ENCODE measurements around the gene SYT17. TPM values are rescaled to one million over a fixed set of nuclear protein-coding genes. Genes with fewer than 3 reads are reported as not detected.

The SYT17 gene
- total RNA-seq, 2 experiments from 2014 or later = not detected

GRCh38 chr16:19145010-19145409 lies 23.0 kb upstream of the SYT17 start:
- CTCF ChIA-PET = interaction anchor here (0.7 to 1.9 kb wide), 2 partner anchors 8 to 59 kb away, joined by 3 to 6 read pairs; no protein-coding TSS in a partner anchor
- POLR2A ChIA-PET = no interaction called here
- peaks cover 30% of the 10 kb centered on the region for H3K27me3 Mint-ChIP-seq
- no peak overlapping the region for H3K4me3 Mint-ChIP-seq
- H3K4me1 Mint-ChIP-seq = no peaks in the 10 kb centered on the region
- H3K9me3 Mint-ChIP-seq = no peaks in the 10 kb centered on the region
- H3K27ac Mint-ChIP-seq = no peak overlapping the region
- no peaks in the 10 kb centered on the region for H3K36me3 Mint-ChIP-seq (ENCODE audit: low read depth)
- DNase-seq = no peak

GRCh38 chr16:19147126-19147525 lies 20.9 kb upstream of the SYT17 start:
- H3K9me3 Mint-ChIP-seq = no peaks in the 10 kb centered on the region
- ChIA-PET CTCF (no interaction called here), POLR2A (no interaction called here)
- H3K27me3 Mint-ChIP-seq = peaks cover 26% of the 10 kb centered on the region
- no peak overlapping the region for H3K27ac Mint-ChIP-seq
- no peak overlapping the region for H3K4me3 Mint-ChIP-seq
- no peaks in the 10 kb centered on the region for H3K36me3 Mint-ChIP-seq (ENCODE audit: low read depth)
- no peak for DNase-seq
- no peaks in the 10 kb centered on the region for H3K4me1 Mint-ChIP-seq

DNA sequence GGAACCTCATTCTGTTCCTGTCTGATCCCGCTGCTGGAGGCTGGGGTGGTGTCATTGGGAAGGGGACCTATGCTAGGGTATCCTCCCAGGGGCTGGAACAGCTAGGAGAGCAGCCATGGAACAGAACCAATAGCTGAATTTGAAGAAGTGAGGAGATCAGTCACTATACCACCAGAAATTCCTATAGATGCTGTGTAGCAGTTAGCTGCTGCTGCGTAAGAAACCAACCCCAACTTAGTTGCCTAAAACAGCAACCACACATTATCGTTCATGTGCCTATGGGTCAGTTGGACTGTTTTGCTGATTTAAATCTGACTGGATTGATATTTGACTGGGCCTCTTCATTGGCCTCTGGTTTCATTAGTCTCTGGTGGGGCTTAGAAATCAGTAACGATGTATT lies 20.4 kb upstream of the SYT17 start:
- Mint-ChIP-seq H3K27me3 (peaks cover 26% of the 10 kb centered on the region), H3K27ac (no peak overlapping the region), H3K9me3 (no peaks in the 10 kb centered on the region), H3K4me1 (no peaks in the 10 kb centered on the region), H3K4me3 (no peak overlapping the region), H3K36me3 (ENCODE audit: low read depth) (no peaks in the 10 kb centered on the region)
- ChIA-PET CTCF (no interaction called here), POLR2A (no interaction called here)
- DNase-seq = no peak

- H3K36me3 Mint-ChIP-seq (ENCODE audit: low read depth) = no peaks in the 10 kb centered on the region
- H3K9me3 Mint-ChIP-seq = no peaks in the 10 kb centered on the region
- CTCF ChIA-PET = no interaction called here
Observed at GRCh38 chr16:19148189-19148588, 19.9 kb upstream of the SYT17 start.

DNA sequence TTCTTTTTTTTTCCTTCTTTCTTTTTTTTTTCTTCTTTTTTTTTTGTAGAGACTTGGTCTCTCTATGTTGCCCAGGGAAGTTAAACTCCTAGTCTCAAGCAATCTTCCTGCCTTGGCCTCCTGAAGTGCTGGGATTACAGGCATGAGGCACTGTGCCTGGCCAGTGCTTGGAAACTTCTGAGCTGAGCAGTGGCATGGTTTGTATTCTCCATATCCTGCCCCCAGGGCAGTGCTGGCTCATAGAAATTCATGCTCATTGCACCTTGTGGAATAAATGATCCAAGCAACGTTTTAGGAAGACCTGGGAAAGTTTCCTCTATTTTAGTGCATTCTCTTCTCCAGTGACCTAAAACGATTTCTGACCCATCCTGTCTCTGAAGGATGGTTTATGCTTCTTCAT lies 16.7 kb upstream of the SYT17 start:
- ChIA-PET POLR2A (interaction anchor here (0.6 kb wide), 1 partner anchor 229 kb away, joined by 3 read pairs; no protein-coding TSS in a partner anchor), CTCF (no interaction called here)
- Mint-ChIP-seq H3K27ac (no peak overlapping the region), H3K36me3 (ENCODE audit: low read depth) (no peaks in the 10 kb centered on the region), H3K9me3 (no peaks in the 10 kb centered on the region), H3K4me3 (no peak overlapping the region), H3K27me3 (peaks cover 31% of the 10 kb centered on the region), H3K4me1 (no peaks in the 10 kb centered on the region)
- no peak for DNase-seq

More at GRCh38 chr16:19148189-19148588, 19.9 kb upstream of the SYT17 start:
- no peak overlapping the region for H3K4me3 Mint-ChIP-seq
- no peak overlapping the region for H3K27ac Mint-ChIP-seq
- no peaks in the 10 kb centered on the region for H3K4me1 Mint-ChIP-seq
- peaks cover 28% of the 10 kb centered on the region for H3K27me3 Mint-ChIP-seq
- DNase-seq = no peak
- POLR2A ChIA-PET = no interaction called here

DNA sequence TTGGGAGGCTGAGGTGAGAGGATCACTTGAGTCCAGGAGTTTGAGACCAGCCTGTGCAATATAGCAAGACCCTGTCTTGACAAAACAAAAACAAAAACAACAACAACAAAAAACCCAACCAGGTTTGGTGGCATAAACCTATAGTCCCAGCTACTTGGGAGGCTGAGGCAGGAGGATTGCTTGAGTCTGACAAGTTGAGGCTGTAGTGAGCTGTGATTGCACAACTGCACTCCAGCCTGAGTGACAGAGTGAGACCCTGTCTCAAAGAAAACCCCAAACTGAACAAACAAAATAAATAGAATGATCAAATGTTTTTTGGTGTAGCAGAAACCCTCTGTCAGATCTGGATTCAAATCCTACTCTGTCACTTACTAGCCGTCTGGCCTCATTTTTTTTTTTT lies 16.0 kb upstream of the SYT17 start:
- no peak overlapping the region for H3K4me3 Mint-ChIP-seq
- H3K27me3 Mint-ChIP-seq = peaks cover 33% of the 10 kb centered on the region
- H3K9me3 Mint-ChIP-seq = no peaks in the 10 kb centered on the region
- ChIA-PET POLR2A (no interaction called here), CTCF (no interaction called here)
- no peaks in the 10 kb centered on the region for H3K36me3 Mint-ChIP-seq (ENCODE audit: low read depth)
- H3K27ac Mint-ChIP-seq = no peak overlapping the region
- DNase-seq = no peak
- no peaks in the 10 kb centered on the region for H3K4me1 Mint-ChIP-seq

- DNase-seq = no peak
- H3K27ac Mint-ChIP-seq = no peak overlapping the region
- H3K4me3 Mint-ChIP-seq = no peak overlapping the region
- H3K36me3 Mint-ChIP-seq (ENCODE audit: low read depth) = no peaks in the 10 kb centered on the region
- POLR2A ChIA-PET = no interaction called here
- H3K4me1 Mint-ChIP-seq = no peaks in the 10 kb centered on the region
- CTCF ChIA-PET = no interaction called here
- peaks cover 27% of the 10 kb centered on the region for H3K27me3 Mint-ChIP-seq
- no peaks in the 10 kb centered on the region for H3K9me3 Mint-ChIP-seq
Observed at GRCh38 chr16:19153876-19154275, 14.2 kb upstream of the SYT17 start.

- H3K27me3 Mint-ChIP-seq = peaks cover 13% of the 10 kb centered on the region
- H3K36me3 Mint-ChIP-seq (ENCODE audit: low read depth) = no peaks in the 10 kb centered on the region
- no peaks in the 10 kb centered on the region for H3K4me1 Mint-ChIP-seq
- ChIA-PET POLR2A (no interaction called here), CTCF (no interaction called here)
- no peak for DNase-seq
- H3K9me3 Mint-ChIP-seq = peaks cover 6% of the 10 kb centered on the region
- H3K4me3 Mint-ChIP-seq = no peak overlapping the region
- H3K27ac Mint-ChIP-seq = no peak overlapping the region
Observed at GRCh38 chr16:19162085-19162484, 6.0 kb upstream of the SYT17 start.

- Mint-ChIP-seq H3K9me3 (peaks cover 6% of the 10 kb centered on the region), H3K4me1 (no peaks in the 10 kb centered on the region), H3K27me3 (peaks cover 10% of the 10 kb centered on the region), H3K4me3 (no peak overlapping the region), H3K36me3 (ENCODE audit: low read depth) (no peaks in the 10 kb centered on the region), H3K27ac (no peak overlapping the region)
- ChIA-PET POLR2A (no interaction called here), CTCF (no interaction called here)
- DNase-seq = no peak
Observed at GRCh38 chr16:19163215-19163614, 4.8 kb upstream of the SYT17 start.

GRCh38 chr16:19164285-19164684 lies 3.8 kb upstream of the SYT17 start:
- ChIA-PET POLR2A (no interaction called here), CTCF (interaction anchor here (1.3 kb wide), 1 partner anchor 78 kb away, joined by 3 read pairs; no protein-coding TSS in a partner anchor)
- Mint-ChIP-seq H3K9me3 (peaks cover 6% of the 10 kb centered on the region), H3K27me3 (peaks cover 10% of the 10 kb centered on the region), H3K27ac (no peak overlapping the region), H3K36me3 (ENCODE audit: low read depth) (no peaks in the 10 kb centered on the region), H3K4me1 (no peaks in the 10 kb centered on the region), H3K4me3 (no peak overlapping the region)
- no peak for DNase-seq

DNA sequence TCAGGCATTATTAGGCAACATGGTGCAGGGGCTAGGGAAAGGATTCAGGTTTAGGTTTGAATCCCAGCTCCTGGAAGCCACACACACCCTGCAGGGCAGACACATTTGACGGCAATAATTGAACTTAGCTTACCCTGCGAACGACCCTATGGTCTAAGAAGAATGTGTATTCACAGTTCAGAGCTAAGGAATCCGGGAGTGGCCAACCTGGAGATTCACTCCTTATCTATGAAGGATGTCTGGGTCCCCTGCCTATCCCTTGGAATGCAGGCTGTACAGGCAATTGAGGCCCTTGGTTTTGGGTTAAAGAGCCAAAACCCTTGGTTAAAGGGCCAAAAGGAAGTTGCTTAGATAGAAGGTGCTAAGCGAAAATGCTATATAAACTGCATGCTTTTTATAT lies 2.9 kb upstream of the SYT17 start:
- H3K9me3 Mint-ChIP-seq = peaks cover 6% of the 10 kb centered on the region
- no peak overlapping the region for H3K4me3 Mint-ChIP-seq
- CTCF ChIA-PET = no interaction called here
- peaks cover 2% of the 10 kb centered on the region for H3K4me1 Mint-ChIP-seq
- H3K27me3 Mint-ChIP-seq = peaks cover 18% of the 10 kb centered on the region
- no peak for DNase-seq
- no peaks in the 10 kb centered on the region for H3K36me3 Mint-ChIP-seq (ENCODE audit: low read depth)
- H3K27ac Mint-ChIP-seq = no peak overlapping the region
- POLR2A ChIA-PET = no interaction called here

DNA sequence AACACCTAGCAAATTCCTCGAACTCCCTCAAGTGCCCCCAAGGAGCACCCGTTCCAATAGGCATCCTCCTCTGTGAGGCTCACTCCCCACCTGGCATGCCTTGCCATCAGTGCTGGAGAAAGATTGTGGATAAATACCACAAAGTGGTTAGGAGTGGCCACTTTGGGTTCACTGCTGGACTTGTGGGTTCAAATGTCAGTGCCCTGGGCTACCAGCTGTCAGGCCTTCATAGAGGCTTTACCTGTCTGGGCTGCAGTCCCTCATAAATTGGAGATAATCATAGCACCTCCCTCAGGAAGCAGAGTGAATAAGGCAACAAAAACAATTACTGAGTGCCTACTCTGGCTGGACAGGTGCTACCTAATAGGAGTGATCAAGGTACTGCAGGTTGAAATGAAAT lies 1.5 kb upstream of the SYT17 start:
- ChIA-PET CTCF (no interaction called here), POLR2A (no interaction called here)
- Mint-ChIP-seq H3K27me3 (peaks cover 24% of the 10 kb centered on the region), H3K4me3 (no peak overlapping the region), H3K27ac (no peak overlapping the region), H3K9me3 (peaks cover 6% of the 10 kb centered on the region), H3K4me1 (peaks cover 2% of the 10 kb centered on the region), H3K36me3 (ENCODE audit: low read depth) (no peaks in the 10 kb centered on the region)
- no peak for DNase-seq

DNA sequence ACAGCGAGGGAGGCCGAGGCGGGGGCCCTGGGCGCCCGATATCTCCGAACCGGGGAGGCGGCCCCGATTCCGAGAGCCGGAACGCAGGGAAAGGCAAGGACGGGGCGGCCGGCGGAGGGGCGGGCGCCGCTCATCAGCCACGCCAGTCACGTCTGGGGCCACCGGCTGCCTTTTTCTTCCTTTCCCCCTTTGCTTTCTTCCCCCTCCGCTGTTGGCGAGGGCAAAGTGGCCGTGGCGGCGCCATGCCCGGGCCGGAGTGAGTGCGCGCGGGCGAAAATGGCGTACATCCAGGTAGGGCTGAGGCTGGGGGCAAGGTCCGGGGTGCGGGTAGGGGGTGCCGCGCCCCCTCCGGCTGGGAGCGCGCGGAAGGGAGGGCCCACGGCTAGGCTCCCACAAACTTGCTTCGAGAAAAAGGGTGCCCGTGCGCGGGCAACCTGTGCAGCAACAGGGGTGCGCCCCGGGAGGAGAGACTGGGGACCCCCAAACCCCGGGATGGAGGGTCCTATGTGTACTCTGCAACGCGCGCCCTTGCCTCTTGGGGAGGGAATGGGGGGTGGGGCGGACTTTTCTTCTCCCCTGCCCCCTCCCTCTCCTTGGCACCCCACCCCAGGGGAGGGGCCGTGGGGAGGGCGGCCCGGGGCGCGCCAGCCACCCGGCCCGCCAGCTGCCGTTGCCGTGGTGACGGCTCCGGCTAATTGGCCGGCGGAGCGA lies 486 bp downstream of the SYT17 start:
- Mint-ChIP-seq H3K4me1 (peaks cover 2% of the 10 kb centered on the region), H3K27me3 (peaks cover 20% of the 10 kb centered on the region), H3K9me3 (peaks cover 1% of the 10 kb centered on the region), H3K27ac (no peak overlapping the region), H3K36me3 (ENCODE audit: low read depth) (no peaks in the 10 kb centered on the region), H3K4me3 (no peak overlapping the region)
- CTCF ChIA-PET = interaction anchor here (1.2 kb wide), 1 partner anchor 9 kb away, joined by 3 read pairs; no protein-coding TSS in a partner anchor
- POLR2A ChIA-PET = interaction anchor here (1.0 kb wide), 1 partner anchor 49 kb away, joined by 3 read pairs; no protein-coding TSS in a partner anchor
- no peak for DNase-seq

GRCh38 chr16:19169082-19169639 lies 1.1 kb downstream of the SYT17 start:
- Mint-ChIP-seq H3K27me3 (peaks cover 19% of the 10 kb centered on the region), H3K4me1 (peaks cover 2% of the 10 kb centered on the region), H3K9me3 (no peaks in the 10 kb centered on the region), H3K4me3 (no peak overlapping the region), H3K36me3 (ENCODE audit: low read depth) (no peaks in the 10 kb centered on the region), H3K27ac (no peak overlapping the region)
- POLR2A ChIA-PET = interaction anchor here (1.0 kb wide), 1 partner anchor 50 kb away, joined by 3 read pairs; no protein-coding TSS in a partner anchor
- CTCF ChIA-PET = interaction anchor here (1.2 kb wide), 1 partner anchor 8 kb away, joined by 3 read pairs; no protein-coding TSS in a partner anchor
- DNase-seq = no peak

All from activated CD4-positive, alpha-beta memory T cell treated with anti-CD3 and anti-CD28 coated beads, Interleukin-2, amount 10 ng/mL, durations not matched to agents 7 days and 5 days (primary cell).